GM19025 (cell line): ENCODE measurements around the gene ROBO1.

Source experiments
- ATAC-seq: cut with Tn5 transposase; IDR thresholded peaks from one replicate; pipeline ENCODE4 v1.9.1; 2021; ENCODE audit warnings: mild to moderate bottlenecking, low read depth, moderate library complexity; ENCODE audit not compliant: unreplicated experiment

ROBO1 gene

GRCh38 chr3:79038636-79039035, 729.2 kb downstream of the ROBO1 start:
- no peak for ATAC-seq

DNA sequence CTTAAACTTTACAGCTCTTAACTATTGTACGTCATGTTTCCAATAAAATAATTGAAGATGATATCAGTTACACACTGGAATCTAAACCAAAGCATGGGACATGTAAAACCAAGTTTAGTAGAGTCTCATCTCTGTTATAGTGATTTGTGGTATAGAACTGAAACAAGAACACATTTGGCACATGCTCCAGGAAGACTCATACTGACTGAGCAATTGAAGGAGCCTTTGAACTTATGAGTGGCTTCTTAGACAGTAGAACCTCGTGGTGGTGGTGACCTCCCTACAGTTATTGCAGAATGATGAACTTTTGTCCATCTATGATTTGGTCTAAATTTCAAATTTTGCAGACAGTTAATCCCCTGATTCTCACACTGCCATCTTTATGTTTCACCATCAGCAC, 729.7 kb downstream of the ROBO1 start:
- ATAC-seq, result no peak

GRCh38 chr3:79032686-79033318, 735.0 kb downstream of the ROBO1 start:
- ATAC-seq, result no peak

- no peak for ATAC-seq
These were observed 737.6 kb downstream of the ROBO1 start for GRCh38 chr3:79030157-79030556.

DNA sequence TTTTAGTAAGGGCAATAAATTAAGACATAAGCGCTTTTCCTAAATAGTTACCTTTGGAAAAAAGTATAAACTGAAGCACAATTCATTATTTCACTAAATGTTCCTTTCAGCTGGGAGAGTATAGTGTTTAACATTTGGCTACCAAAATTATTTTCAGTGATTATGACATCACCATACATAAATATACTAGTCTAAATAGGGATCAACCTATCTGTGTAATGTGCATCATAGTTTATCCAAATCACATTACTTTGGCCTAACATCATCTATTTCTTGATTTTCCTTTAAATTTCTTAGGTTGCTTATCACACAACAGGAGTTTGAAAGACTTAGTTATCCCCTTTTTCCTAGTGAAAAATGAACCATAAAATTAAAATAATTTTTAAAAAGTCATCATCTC, 738.9 kb downstream of the ROBO1 start:
- ATAC-seq, result no peak

GRCh38 chr3:79027593-79027992, 740.2 kb downstream of the ROBO1 start:
- ATAC-seq, result no peak

DNA sequence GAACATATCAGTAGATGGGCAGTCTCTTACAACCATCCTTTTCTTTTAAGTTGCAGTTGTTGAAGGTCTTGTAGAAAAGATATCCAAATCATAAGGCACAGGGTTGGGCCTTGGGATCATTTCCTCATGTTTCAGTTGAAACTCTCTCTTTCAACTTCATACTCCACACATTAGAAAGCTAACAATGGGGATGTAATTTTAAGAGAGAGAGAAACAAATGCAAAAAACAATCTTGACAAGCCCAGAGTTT, 747.9 kb downstream of the ROBO1 start:
- ATAC-seq, result no peak

DNA sequence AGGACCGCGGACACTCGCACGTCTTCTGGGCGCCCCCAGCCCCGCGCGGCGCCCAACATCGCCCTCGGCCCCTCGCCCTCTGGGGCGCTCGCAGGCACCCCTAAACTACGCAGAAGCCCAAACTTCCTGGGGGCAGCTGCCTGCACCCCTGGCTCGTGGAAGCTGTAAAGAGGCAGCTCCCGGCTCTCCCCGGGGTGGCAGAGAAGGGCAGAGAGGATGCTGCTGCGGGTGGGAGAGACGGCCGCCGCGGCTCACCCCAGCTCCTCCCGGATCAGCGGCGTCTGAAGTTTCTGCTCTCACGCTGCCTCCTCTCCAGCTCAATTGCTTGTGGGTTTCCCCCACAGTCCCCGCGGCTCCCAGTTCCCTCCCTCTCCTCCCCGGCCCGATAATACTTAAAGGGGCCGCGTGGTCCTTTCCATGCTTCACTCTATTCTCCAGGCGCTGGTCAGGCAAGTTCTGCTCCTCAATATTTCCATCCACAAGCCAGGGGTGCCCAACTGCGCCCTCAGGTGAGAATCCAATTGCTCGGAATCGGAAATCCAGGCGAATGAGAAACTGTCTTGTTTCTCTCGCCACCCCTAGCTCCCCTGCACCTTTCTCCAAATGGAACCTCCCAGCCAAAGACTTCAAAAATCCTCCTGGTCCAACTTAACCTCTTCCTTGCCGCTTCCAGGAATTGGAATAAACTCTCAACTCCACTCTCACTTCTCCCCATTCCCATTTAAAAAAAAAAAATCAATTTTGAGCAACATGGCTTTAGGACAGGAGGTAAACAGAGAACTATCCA, 748.5 kb downstream of the ROBO1 start:
- peak; percentile 55 for ATAC-seq

GRCh38 chr3:79018671-79019136, 749.1 kb downstream of the ROBO1 start:
- peak; percentile 35 for ATAC-seq

DNA sequence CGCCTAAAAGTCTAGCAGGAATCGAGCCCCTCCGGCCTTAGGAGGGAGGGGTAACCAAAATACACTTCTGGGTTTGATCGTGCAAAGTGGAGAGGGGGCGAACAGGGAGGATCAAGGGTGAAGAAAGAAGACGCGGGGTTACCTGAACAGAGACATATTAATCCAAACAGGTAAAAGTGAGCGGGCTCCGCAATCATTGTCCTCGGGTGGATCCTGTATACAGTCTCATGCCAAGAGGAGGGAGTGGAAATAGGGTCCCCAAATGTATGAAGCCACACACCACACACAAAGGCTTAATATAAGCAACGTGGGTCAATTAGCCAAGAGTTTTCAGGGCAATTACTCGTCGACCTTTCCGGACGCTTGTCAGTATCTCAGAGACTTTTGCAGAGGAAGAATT, 749.5 kb downstream of the ROBO1 start:
- no peak for ATAC-seq

DNA sequence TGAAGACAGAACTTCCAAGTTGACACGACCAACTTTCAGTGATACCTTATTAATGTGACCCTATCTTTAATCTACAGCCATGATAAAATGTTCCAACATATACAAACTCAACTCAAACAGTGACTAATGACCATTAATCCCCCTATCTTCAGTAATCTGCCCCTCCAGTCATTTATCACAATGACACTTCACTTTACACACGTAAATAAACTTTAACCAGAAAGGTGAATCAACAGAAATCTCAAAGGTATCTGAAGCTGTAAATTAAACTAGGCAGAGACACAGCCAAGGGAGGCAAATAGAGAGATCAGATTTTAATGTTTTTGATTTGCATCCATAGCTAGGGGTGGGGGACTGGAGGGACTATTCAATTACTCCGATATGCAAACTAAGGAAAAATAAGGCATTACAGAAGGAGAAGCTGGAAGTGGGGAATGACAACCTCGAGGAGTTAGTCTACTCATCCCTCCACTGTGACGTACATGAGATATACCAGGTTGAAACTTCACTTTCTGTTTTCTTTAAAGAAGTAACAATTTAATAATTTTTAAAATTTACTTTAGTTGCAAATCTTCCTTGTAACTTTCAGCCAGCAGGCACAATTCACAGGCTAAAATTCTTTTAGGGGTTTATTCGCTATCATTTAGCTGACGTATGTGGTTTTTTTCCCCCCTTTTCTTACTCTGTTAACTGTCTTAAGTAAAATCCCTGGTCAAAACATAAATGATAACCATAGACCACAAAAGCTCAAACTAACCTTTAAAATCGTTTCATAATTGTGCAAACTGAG, 751.0 kb downstream of the ROBO1 start:
- ATAC-seq, result no peak

DNA sequence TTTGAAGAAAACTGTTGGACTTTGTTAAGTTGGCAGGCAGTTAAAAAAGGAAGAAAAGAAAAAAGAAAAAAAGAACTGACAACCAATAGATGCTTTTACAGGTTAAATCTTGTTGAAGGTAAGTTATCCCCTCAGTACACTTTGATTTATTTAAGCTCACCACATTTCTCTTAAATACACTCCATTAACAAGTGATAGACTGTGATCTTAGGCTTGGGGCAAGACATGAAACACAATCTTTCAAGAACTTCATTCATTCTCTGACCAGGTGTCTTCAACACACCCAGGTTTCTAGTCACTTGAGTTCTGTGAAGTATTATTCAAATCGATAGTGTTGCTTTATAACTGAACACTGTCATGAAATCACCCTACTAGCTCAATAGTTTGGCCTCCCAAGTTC, 751.9 kb downstream of the ROBO1 start:
- ATAC-seq, result no peak

DNA sequence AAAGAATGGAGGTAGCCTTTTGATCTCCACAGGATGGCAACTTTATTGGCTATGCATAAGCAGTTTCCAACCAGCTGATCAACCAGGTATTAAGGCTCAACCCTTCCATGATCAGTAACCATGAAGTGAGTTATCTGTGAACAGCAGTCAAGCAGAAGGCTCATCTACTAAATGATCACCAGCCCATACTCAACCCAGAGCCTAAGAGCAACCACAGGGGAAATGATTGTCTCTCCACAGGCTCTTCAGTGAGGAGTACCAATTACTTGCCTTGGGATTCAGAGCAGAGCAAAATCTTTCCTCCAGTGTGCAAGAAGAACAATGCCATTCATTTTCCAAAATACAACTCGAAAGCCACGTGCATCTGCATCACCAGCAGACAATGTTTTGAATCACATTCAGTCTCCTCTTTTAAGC, 754.8 kb downstream of the ROBO1 start:
- no peak for ATAC-seq

- no peak for ATAC-seq
These were observed 755.3 kb downstream of the ROBO1 start for GRCh38 chr3:79012530-79012913.

DNA sequence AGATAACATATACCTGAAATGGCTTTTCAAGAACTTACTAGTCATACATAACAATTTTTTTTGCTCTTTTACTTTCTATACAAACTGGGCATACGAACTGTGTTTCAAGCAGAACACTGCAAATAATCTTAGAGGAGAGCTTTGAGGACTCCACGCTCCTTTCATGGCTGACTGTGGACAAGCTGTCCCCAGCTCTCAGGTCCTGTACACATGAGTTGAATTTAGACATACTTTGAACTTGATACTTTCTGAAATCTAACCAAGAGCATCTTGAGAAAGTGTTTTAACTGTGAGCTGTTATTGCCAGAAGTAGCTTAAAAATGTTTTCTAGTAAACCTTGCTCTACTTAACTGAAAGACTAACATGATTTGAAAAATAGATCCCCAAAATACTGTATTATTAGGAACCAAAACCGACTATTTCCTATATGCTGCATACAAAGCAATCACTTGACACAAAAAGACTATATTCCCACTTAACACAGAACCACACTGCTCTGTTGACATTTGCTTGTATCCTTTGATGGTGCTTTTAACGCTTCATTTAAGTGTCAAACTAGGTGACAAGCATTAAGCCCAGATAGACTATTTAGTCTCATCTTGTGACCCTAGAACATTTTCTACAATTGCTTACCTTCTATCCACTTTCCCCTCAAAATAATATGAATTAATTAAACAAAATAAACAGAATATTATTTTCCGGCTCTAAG, 755.8 kb downstream of the ROBO1 start:
- no peak for ATAC-seq

DNA sequence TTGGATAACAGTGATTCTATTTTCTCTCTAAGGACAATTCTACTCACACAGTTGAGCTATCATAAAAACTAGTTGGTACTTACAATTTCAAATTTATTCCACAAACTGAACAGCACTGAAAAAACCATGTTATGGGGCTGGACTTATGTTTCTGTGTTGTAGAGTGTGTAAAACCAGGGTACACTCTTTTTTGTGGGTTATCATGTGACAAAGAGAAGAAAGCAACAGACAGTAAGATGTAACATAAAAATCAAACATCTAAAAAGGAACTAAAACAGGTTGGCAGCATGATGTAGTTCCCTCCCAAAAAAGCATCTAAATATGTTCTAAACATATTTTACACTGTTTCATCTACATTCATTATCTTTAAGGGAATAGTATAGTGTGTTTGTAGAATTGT, 757.9 kb downstream of the ROBO1 start:
- no peak for ATAC-seq

- no peak for ATAC-seq
These were observed 761.7 kb downstream of the ROBO1 start for GRCh38 chr3:79006077-79006476.

GRCh38 chr3:79005084-79005483, 762.7 kb downstream of the ROBO1 start:
- ATAC-seq, result no peak

DNA sequence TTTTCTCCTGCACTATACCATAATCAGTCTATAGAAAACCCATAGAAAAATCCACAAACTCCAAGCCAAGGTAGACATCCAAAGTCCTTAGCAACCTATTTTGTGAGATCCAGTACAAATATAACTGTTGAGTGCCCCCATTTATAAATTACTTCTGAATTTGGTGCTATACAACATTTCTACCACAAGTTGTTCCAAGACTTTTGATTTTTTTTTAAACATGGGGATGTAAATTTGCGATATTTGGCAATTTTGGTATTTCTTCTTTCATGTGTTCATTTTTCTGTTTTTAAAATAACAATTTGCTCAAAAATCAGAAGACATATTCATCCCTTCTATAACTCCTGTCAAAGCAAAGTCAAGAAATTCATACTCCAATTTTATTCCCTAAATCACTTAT, 763.8 kb downstream of the ROBO1 start:
- no peak for ATAC-seq

DNA sequence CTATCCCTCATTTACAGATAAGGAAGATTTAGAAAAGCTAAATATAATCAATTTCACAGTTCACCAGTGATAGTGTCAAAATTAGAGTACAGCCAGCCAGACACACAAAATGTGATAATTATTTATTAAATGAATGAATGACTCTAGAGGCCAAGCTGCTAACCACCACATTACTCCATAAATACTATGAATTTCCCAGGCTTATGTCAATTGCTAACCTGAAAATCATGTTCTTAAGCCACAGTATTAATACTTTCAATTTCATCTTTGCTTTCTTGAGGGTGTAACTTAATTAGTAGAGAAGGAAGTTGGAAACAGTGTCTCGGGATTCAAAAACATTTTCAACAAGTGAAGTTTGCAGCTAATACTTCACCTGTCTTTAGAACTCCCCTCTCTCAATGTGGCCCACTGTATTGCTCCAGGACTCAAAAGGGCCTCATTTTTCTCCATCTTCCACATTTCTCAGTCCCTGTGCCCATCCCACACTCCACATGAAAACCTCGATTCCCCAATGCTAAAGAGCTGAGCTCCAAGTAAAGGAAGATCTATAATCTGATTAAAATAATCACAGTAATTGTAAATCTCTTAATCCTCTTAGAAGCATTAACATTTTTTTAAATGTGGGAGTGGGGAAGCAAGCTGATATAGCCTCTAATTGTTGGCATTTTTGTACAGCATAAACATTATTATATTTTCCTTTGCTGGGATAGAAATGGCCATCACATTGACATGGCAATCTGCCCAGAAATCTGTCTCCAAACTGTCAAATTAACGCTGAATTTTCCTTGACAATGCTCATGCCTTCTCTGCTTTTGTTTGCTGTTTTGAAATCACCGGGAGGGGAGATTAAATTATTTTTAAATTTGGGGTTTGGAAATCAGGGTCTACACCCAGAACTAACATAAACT, 765.1 kb downstream of the ROBO1 start:
- ATAC-seq, result no peak
